ENCODE measurements around the gene MTOR. TPM values are rescaled to one million over a fixed set of nuclear protein-coding genes. Genes with fewer than 3 reads are reported as not detected.

Gene MTOR
- total and polyA plus RNA-seq, 2 donors (not counting 3 experiments of a cell fraction or from before 2014, with no cell fraction given), result 33.5 to 50.4 TPM

GRCh38 chr1:11059155-11059967 is 203.0 kb downstream of the MTOR start:
- H3K27ac ChIP-seq (ENCODE audit: insufficient read depth, low read depth, low read length), result peak overlapping the region; percentile 1

More at GRCh38 chr1:11059155-11059967, 203.0 kb downstream of the MTOR start:
- Histone ChIP-seq H3K9ac (replicated peaks; ENCODE audit: extremely low read depth, insufficient read depth, low read length) (peak overlapping the region; percentile 57), H3K36me3 (ENCODE audit: control insufficient read depth in 2 of 2, extremely low read depth in 1 of 2, insufficient read depth in 2 of 2, low read length in 2 of 2) (peaks cover 0 to 12% of the 10 kb centered on the region in 2 experiments), H3K4me2 (ENCODE audit: insufficient read depth, low read length) (peak overlapping the region; percentile 58), H4K20me1 (replicated peaks; ENCODE audit: control insufficient read depth, extremely low read depth, insufficient read depth, low read length) (no peaks in the 10 kb centered on the region), H3K4me3 (replicated peaks in 1 of 3; ENCODE audit: insufficient read depth in 1 of 3, low read depth in 1 of 3, low read length in 3 of 3) (peak overlapping the region; percentile 56 to 89 (median 71)), H3K9me1 (replicated peaks; ENCODE audit: control insufficient read depth, extremely low read depth, insufficient read depth, low read length) (no peaks in the 10 kb centered on the region), H3K79me2 (ENCODE audit: control insufficient read depth, insufficient read depth, low read length) (peaks cover 20% of the 10 kb centered on the region), H3K27me3 (ENCODE audit: control insufficient read depth in 2 of 2, insufficient read depth in 2 of 2, low read length in 2 of 2) (no peaks in the 10 kb centered on the region), H3K4me1 (ENCODE audit: control insufficient read depth, extremely low read depth, insufficient read depth, low read length) (peaks cover 13% of the 10 kb centered on the region), H3K9me3 (replicated peaks; ENCODE audit: control insufficient read depth, insufficient read depth, low read length) (no peaks in the 10 kb centered on the region), H2AFZ (ENCODE audit: low read depth, low read length) (peak overlapping the region; percentile 72)
- dilution Hi-C loops (cut with MboI; ENCODE audit: extremely low pct_ligation_motif_present, low sequenced_read_pairs), result no loop called here
- TSS peak; percentile 45 for BruUV-seq (replicated peaks)
- CTCF ChIA-PET, result interaction anchor here (1.0 to 4.1 kb wide), 4 partner anchors 11 to 586 kb away, joined by 3 to 69 read pairs (median 4); no protein-coding TSS in a partner anchor
- POLR2A ChIA-PET, result no interaction called here
- intact Hi-C loops (cut with micrococcal nuclease), result no loop called here
- no peak for FAIRE-seq
- peak; percentile 33 for DNase-seq (ENCODE audit: low read depth, low spot score)
- peak in 1 of 2 donors; percentile 15 for TF ChIP-seq CTCF (IDR thresholded peaks at IDR 0.05; ENCODE audit: extremely low read depth in 1 of 2, insufficient read depth in 1 of 2, low read depth in 1 of 2, low read length in 2 of 2)
- no peak for TF ChIP-seq POLR2AphosphoS5 (IDR thresholded peaks at IDR 0.05; ENCODE audit: insufficient read depth, low read depth, low read length)

All from endothelial cell of umbilical vein (primary cell).